CD1c-positive myeloid dendritic cell (primary cell): ENCODE measurements around the gene CEND1.

Experiments used
- DNase-seq: peaks from one replicate; pipeline ENCODE4 v3.0.0-alpha.2; 2016; ENCODE audit errors: extremely low spot score

CEND1 gene

GRCh38 chr11:789943-790342, at the start of gene CEND1:
Gene CEND1, minus strand, starts transcription at chr11:790090. Its CDS starts 1,514 bp downstream, at chr11:788576.
- DNase-seq = peak; percentile 44

DNA sequence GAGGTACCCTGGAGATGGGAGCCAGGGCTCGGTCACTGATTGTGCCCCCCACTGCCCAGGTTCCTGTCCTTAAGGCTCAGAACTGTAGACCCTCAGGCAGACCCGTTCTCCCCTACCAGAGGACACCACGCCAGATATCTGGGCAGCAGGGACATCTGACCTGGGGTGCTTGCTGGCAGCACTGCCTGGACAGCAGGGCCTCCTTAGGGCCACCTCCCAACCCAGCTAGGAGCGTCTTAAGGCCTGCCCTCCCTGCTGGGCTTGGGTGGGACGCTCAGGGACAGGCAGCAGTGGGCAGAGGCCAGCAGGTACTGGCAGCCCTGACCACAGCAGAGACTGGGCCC, 49.4 kb upstream of the CEND1 start:
- no peak for DNase-seq

- no peak for DNase-seq
These were observed 48.8 kb upstream of the CEND1 start for GRCh38 chr11:838441-839279.

DNA sequence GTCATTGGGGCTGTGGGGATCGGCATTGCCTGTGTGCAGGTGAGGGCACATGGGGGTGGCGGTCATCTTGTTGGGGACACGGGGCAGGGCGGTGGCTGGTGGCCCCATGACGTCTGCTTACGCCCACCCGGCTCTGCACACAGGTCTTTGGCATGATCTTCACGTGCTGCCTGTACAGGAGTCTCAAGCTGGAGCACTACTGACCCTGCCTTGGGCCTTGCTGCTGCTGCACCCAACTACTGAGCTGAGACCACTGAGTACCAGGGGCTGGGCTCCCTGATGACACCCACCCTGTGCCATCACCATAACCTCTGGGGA, 48.1 kb upstream of the CEND1 start:
- DNase-seq = no peak

- DNase-seq = no peak
These were observed 47.5 kb upstream of the CEND1 start for GRCh38 chr11:837189-837989.

GRCh38 chr11:836700-837099, 46.8 kb upstream of the CEND1 start:
- DNase-seq = no peak

DNA sequence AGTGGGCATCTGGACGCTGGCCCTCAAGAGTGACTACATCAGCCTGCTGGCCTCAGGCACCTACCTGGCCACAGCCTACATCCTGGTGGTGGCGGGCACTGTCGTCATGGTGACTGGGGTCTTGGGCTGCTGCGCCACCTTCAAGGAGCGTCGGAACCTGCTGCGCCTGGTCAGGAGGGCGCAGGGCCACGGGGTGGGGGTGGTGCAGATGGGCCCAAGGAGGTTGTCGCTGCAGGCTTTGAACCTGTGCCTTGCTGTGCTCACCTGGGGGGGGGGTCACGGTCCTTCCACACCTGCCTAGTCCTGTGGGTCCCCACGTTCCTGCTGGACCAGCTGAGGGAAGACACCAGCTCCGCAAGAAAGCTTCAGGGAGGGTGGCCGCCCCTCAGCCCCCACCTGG, 46.4 kb upstream of the CEND1 start:
- no peak for DNase-seq

DNA sequence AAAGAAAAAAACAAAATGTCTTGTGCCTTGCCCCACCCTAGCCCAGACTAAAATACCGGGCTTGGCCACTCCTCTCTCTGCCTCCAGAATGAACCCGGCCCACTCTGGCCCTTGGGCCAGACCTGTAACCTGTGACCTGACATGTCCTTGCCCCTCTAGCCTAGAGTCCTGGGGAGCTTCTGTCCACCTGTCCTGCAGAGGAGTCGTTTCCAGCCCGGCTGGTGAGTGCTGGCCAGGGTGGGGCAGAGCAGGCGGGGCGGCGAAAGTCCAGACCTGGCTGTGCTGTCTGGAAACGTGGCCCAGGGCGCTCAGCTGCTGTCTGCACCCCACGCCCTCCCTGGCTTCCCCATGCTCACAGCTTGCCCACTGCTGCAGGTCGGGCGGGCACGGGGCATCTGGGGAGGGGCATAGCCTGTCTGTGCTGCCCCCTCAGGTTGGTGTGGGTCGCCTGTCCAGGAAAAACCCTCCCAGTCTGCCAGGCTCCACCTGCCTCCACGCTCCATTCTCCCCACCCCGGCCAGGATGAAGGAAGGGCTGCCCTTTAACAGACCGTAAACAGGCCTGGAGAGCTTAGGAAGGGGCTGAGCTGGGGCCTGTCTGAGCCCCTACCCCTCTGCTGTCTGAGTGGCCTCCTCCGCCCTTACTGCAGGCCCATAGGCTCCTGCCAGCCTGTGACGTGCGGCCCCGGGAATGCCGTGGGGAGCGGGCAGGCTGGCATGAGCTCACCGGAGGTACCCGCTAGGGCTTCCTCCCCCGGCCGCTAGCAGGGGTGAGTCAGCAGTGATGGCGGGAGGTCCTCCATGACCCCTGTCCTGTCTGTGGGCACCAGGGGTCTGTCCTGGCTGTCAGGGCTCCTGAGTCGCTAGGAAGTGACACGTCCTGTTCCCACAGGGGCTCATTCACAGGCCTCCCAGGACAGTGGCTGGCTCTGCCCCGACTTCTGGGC, 44.8 kb upstream of the CEND1 start:
- DNase-seq = peak; percentile 57

DNA sequence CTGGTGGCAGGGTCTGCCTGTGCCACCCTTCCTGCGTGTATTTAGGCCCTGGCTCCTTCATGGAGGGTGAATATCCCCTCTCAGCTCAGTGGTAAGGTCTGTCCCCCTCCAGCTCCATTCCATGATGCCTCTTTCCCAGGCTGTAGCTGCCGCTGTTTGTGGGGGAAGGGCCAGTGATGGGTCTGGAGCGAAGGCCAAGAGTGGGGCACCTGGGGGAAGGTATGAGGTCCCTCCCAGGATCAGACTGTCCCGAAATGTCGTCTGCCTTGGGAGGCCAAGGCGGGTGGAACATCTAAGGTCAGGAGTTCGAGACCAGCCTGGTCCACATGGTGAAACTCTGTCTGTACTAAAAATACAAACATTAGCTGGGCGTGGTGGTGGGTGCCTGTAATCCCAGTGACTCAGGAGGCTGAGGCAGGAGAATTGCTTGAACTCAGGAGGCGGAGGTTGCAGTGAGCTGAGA, 44.0 kb upstream of the CEND1 start:
- DNase-seq = no peak

DNA sequence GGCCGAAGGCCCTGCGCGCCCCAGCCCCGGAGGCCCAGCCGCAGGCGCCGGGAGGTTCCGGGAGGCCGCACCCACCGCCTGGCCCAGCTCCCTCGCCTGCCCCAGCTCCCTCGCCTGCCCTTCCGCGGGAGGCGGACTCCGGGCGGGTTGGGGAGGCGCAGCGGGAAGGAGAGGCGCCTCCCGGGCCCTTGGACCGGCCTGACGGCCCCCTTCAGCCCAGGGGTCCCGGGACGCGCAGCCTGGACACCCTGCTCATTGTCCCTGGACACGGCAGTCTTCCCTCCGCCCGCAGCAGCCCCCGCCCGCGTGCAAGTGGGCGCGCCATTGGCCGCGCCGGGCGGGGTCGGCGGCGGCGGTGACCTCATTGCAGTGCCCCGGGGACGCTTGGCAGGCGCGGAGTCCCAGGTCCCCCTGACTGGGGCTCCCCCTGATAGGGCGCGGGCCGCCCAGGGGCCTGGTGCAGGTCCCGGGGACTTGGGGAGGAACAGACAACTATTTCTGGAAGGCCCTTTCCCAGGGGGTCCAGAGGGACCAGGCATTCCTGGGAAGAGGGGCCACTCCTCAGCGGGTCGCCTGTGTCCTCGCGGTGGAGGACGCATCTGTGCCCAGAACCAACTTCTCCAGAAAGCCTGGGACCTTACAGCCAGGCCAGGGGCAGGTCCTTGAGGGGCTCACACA, 43.4 kb upstream of the CEND1 start:
- peak; percentile 69 for DNase-seq

- DNase-seq = peak; percentile 80
These were observed 42.7 kb upstream of the CEND1 start, which contains the start of gene CD151 for GRCh38 chr11:832529-833113. Gene CD151, plus strand, starts transcription at chr11:832952. Its CDS starts 3,118 bp downstream, at chr11:836070.

GRCh38 chr11:831961-832528, 42.2 kb upstream of the CEND1 start:
- DNase-seq = no peak

DNA sequence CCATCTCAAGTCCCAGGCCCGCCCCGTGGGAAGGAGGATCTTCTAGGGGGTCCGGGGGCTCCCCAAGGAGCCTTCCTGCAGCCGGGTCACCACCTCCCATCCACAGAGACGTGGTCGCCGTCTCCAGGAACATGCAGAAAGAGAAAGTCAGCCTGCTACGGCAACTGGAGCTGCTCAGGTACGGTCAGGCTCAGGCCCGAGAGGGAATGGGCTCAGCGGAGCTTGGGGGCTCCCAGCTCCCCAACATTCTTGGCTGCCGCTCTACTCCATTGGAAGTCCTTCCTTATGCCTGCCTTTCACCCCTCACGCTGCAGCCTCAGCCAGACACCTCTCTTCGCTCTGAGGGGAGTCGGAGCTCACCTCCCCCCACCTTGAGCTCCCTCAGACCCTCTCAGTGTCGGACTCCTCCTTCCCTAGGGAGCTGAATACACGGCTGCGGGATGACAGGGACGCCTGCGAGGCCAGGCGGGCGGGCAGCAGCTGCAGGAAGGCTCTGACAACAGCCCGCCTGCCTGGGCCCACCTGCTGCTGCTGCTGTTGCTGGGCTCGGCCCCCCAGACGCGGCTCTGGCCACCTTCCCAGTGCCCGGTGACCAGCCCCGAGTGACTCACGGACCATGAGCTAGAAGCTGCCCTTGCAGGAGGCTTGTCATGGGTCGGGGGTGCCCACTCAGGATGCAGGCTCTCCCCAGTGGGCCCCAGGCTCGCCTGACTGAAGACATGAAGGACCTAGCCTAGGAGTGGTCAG, 41.4 kb upstream of the CEND1 start:
- DNase-seq = no peak

DNA sequence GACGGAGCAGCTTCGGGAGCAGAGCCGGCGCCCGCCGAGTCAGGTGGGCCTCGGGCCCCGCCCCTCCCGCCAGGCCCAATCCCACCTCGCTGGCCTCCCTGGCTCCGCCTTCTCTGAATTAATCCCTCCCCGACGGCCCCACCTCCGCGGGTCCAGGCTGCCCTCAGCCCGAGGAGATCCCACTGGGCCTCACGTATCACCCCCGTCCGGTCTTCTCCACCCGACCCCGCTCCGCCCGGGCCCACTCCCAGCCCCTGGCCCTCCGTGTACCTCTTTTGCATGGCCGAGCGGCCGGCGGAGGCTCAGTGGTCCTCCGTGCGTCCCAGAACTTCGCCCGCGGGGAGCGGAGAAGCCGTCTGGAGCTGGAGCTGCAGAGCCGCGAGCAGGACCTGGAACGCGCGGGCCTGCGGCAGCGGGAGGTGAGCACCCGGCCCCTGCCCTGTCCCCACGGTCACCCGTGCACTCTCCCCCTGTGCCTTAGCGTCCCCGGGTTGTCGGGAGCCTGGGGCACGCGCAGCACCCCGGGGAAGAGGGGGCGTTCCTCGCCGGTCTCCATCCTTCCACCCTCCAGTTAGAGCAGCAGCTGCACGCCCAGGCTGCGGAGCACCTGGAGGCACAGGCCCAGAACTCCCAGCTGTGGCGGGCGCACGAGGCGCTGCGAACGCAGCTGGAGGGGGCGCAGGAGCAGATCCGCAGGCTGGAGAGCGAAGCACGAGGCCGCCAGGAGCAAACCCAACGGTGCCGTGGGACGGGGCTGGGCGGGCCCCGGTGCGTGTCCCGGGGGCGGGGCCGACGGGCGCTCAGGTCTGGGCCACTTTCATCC, 40.6 kb upstream of the CEND1 start:
- peak; percentile 58 for DNase-seq

- DNase-seq = no peak
These were observed 40.0 kb upstream of the CEND1 start for GRCh38 chr11:829847-830294.

DNA sequence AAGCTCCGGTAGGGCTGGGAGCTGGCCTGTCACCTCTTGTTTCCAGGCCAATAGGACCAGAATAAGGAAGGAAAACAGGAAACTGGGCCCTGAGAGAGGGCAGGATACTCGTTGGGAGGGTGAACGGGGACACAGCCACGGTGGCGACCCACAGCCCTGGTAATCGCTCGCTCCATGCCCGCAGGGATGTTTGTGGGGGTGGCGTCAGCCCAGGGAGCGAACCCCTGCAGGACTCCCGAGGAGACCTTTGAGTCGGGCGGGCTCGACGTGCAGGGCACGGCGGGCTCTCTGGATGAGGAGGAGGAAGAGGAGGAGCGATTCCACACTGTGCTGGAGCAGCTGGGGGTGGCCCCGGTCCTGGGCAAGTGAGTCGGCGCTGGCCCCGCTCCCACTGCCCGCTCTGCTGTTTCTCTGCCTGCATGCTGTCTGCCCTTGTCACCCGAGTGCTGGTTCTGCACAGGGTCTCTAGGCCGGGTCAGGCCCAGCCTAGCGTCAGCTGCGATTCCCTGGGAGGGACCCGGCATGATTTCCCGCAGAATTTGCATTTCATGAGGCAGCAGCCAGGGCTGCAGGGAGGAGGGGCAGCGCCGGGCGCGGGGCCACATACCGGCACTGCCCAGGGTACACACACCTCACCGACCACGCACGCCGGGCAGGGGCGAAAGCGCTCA, 39.4 kb upstream of the CEND1 start:
- DNase-seq = peak; percentile 53

GRCh38 chr11:828506-829175, 38.8 kb upstream of the CEND1 start:
- no peak for DNase-seq

DNA sequence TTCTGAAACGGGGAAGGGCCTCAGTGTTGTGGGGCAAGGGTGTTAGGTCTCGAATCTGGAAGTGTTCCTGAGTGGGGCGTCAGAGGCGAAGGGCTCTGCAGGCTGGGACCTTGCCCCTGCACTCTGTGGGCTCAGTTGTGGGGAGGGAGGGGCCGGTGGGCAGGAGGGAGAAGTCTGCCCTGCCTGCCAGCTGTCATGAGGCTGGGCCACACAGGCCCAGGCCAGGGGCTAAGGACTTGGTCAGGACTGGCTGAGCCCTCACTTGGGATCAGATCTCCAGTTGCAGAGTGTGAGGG, 38.0 kb upstream of the CEND1 start, which contains the start of gene CRACR2B:
TSS of gene CRACR2B (plus strand) at position 23 of the 296 bp plus-strand sequence. CDS start 689 bp downstream, outside the sequence.
- no peak for DNase-seq
